GM12878 (cell line): ENCODE measurements around the gene PLAC9. TPM values are rescaled to one million over a fixed set of nuclear protein-coding genes. Genes with fewer than 3 reads are reported as not detected.

Source experiments
- ATAC-seq: fragments of 200-7000 bp; cut with Tn5 transposase; 3 replicates; pipeline ENCODE4 v1.9.1; 2020; ENCODE audit warnings: mild to moderate bottlenecking, moderate library complexity
- BruUV-seq: library from RNA; stranded (reverse); fragments of 400-500 nt; replicated peaks from 2 replicates; lab custom pipeline; 2021; lab: Mats Ljungman, UMichigan
- CTCF ChIA-PET: fragments of 300-600 bp; sonication (Branson Sonifier 250); formaldehyde crosslinking; extraction: SDS; loops from one replicate; lab custom pipeline; 2021; ENCODE audit warnings: inconsistent platforms; lab: Yijun Ruan, JAX
- POLR2A ChIA-PET: fragments of 350-600 bp; formaldehyde crosslinking; extraction: SDS; loops from one replicate; lab custom pipeline; 2021; ENCODE audit warnings: inconsistent platforms; lab: Charles Lee
- RAD21 ChIA-PET: fragments of 300-600 bp; sonication (Branson Sonifier 250); formaldehyde crosslinking; loops from one replicate; lab custom pipeline; 2023; ENCODE audit warnings: antibody characterized with exemption; ENCODE audit not compliant: unreplicated experiment; lab: Charles Lee
- SMC1A ChIA-PET: fragments of 300-600 bp; sonication (Branson Sonifier 250); formaldehyde crosslinking; loops from one replicate; lab custom pipeline; 2023; ENCODE audit not compliant: unreplicated experiment, uncharacterized antibody; lab: Charles Lee
- DNase-seq: peaks from one replicate; pipeline ENCODE4 v3.0.0-alpha.2; 2011; ENCODE audit warnings: low read depth, low spot score
- FAIRE-seq: peaks from 3 replicates; lab custom pipeline; 2011; peaks lifted over from hg19 to GRCh38; lab: Jason Lieb, UNC
- H2AFZ ChIP-seq: 2 replicates; pipeline ENCODE4 v1.6.0; 2011; ENCODE audit warnings: low read depth, low read length, control low read depth; ENCODE audit not compliant: control insufficient read depth
- H3K27ac ChIP-seq: 2 replicates; pipeline ENCODE4 v1.5.1; 2011; ENCODE audit warnings: control low read depth; ENCODE audit not compliant: control insufficient read depth, insufficient read depth
- H3K27me3 ChIP-seq, 2 experiments: replicated peaks in 1 of 2; 2 replicates each; pipeline versions ENCODE4 v1.6.0 to v1.6.1; 2011; ENCODE audit warnings: low read length in 1 of 2; ENCODE audit not compliant: control insufficient read depth in 2 of 2, insufficient read depth in 2 of 2
- H3K36me3 ChIP-seq, 2 experiments: 2 replicates each; pipeline ENCODE4 v1.5.1; 2011; ENCODE audit warnings: low read length in 1 of 2; ENCODE audit not compliant: control insufficient read depth in 2 of 2, insufficient read depth in 2 of 2
- H3K4me1 ChIP-seq: 2 replicates; pipeline ENCODE4 v1.6.1; 2011; ENCODE audit warnings: mild to moderate bottlenecking, low read length, moderate library complexity, mixed read lengths; ENCODE audit not compliant: control insufficient read depth, insufficient read depth
- H3K4me2 ChIP-seq: 2 replicates; pipeline ENCODE4 v1.6.0; 2011; ENCODE audit warnings: control low read depth; ENCODE audit not compliant: control insufficient read depth, insufficient read depth
- H3K4me3 ChIP-seq: fragments of 200-600 bp; sonication (generic); 2 replicates; pipeline ENCODE4 v1.5.1; 2016
- H3K79me2 ChIP-seq: 2 replicates; pipeline ENCODE4 v1.6.0; 2011; ENCODE audit warnings: low read length; ENCODE audit not compliant: control insufficient read depth, insufficient read depth
- H3K9ac ChIP-seq: 2 replicates; pipeline ENCODE4 v1.8.0; 2011; ENCODE audit warnings: low read length, control low read depth, mixed read lengths; ENCODE audit not compliant: control insufficient read depth, insufficient read depth
- H3K9me3 ChIP-seq: replicated peaks from 3 replicates; pipeline ENCODE4 v1.5.1; 2011; ENCODE audit warnings: mild to moderate bottlenecking, low read length; ENCODE audit not compliant: control insufficient read depth, insufficient read depth
- H4K20me1 ChIP-seq: 2 replicates; pipeline ENCODE4 v1.6.0; 2011; ENCODE audit not compliant: control insufficient read depth, insufficient read depth
- IRF3 ChIP-seq: fragments of 450-650 bp; IDR thresholded peaks from 2 replicates; pipeline ENCODE4 v1.6.1; 2014; ENCODE audit warnings: mild to moderate bottlenecking
- MEF2B ChIP-seq: fragments of 450-650 bp; IDR thresholded peaks from 2 replicates; pipeline ENCODE4 v1.6.1; 2018; ENCODE audit warnings: mild to moderate bottlenecking, moderate library complexity; ENCODE audit not compliant: partially characterized antibody, poor library complexity, severe bottlenecking
- NR2C2 ChIP-seq: IDR thresholded peaks from 2 replicates; pipeline ENCODE4 v1.6.1; 2011; ENCODE audit warnings: borderline replicate concordance, low read depth; ENCODE audit not compliant: control insufficient read depth, insufficient read length
- POLR2AphosphoS2 ChIP-seq: IDR thresholded peaks from 2 replicates; pipeline ENCODE4 v1.6.1; 2011; ENCODE audit warnings: low read depth, mild to moderate bottlenecking, low read length, improper control_type of control experiment, moderate library complexity
- ZZZ3 ChIP-seq: IDR thresholded peaks from 2 replicates; pipeline ENCODE4 v1.6.1; 2011; ENCODE audit warnings: low read depth; ENCODE audit not compliant: control insufficient read depth, insufficient read length
- WGBS: methylation state at CpG from one replicate; pipeline ENCODE4 v1.1.6; 2016; ENCODE audit warnings: low lambda C conversion rate; ENCODE audit not compliant: insufficient replicate concordance, insufficient coverage; ENCODE audit errors: missing lambda C conversion rate; 5-methylcytosine and 5-hydroxymethylcytosine counted together
- in situ Hi-C: fragments of 300-500 bp; cut with MboI; formaldehyde crosslinking; loops from 9 replicates; pipeline ENCODE4 v1.14.3; 2018; ENCODE audit warnings: mixed read lengths
- intact Hi-C: fragments of 100-400 bp; cut with micrococcal nuclease; formaldehyde crosslinking; loops from one replicate; pipeline ENCODE4 v1.14.2; 2022; ENCODE audit not compliant: unreplicated experiment
- polyA plus RNA-seq, 11 experiments: library from polyadenylated mRNA; depleted of rRNA in 4 of 11; unstranded in 6 of 11; stranded (reverse) in 5 of 11; fragments of >200 nt; fragmentation: Nextera tagmentation in 4 of 11; fragmentation: Illumina TruSeq in 1 of 11; extraction: Ambion mirVana in 4 of 11; extraction: Trizol in 1 of 11; gene quantifications; 1 replicate in 1 of 11; 2 replicates in 10 of 11; pipeline versions ENCODE4 v1.2.1 to v1.2.3, GENCODE V29; 2011 to 2016; ENCODE audit warnings: inconsistent platforms in 2 of 11, missing spikeins in 2 of 11, low read depth in 1 of 11
- total RNA-seq, 4 experiments: library from RNA; depleted of rRNA in 3 of 4; stranded (reverse); fragments of >200 nt in 3 of 4; fragmentation: Illumina TruSeq in 1 of 4; extraction: Trizol in 1 of 4; gene quantifications; 2 replicates each; pipeline versions ENCODE4 v1.2.1 to v1.2.3, GENCODE V29; 2013 to 2021

The PLAC9 gene
- total and polyA plus RNA-seq, 10 of the 15 experiments (the other 5 are each of a cell fraction or from before 2014, with no cell fraction given), result not detected

- H3K36me3 ChIP-seq, result no peaks in the 10 kb centered on the region
- POLR2A ChIA-PET, result interaction anchor here (0.8 kb wide), 1 partner anchor 77 kb away, joined by 5 read pairs; no protein-coding TSS in a partner anchor
- peak overlapping the region; percentile 66; the same call in 1 of the 2 replicates for H3K4me2 ChIP-seq
- no peak overlapping the region for H3K4me3 ChIP-seq
- H3K4me1 ChIP-seq, result peaks cover 7% of the 10 kb centered on the region
- H3K9ac ChIP-seq, result no peak overlapping the region
- BruUV-seq, result no TSS peak
- CTCF ChIA-PET, result interaction anchor here (0.9 to 7.0 kb wide), 23 partner anchors 9 to 319 kb away, joined by 3 to 97 read pairs (median 6); no protein-coding TSS in a partner anchor
- in situ Hi-C loops (no loop called here), intact Hi-C loops (no loop called here)
- H3K27ac ChIP-seq, result no peak overlapping the region
- no peaks in the 10 kb centered on the region for H3K9me3 ChIP-seq
- TF ChIP-seq NR2C2 (no peak), ZZZ3 (no peak), POLR2AphosphoS2 (peak; percentile 46; the same call in 1 of the 2 replicates), MEF2B (peak; percentile 28), IRF3 (no peak)
- RAD21 ChIA-PET, result interaction anchor here (0.9 to 3.1 kb wide), 14 partner anchors 11 to 362 kb away, joined by 3 to 82 read pairs (median 4); no protein-coding TSS in a partner anchor
- H3K27me3 ChIP-seq, result no peaks in the 10 kb centered on the region; a peak in 1 of 4 replicates
- SMC1A ChIA-PET, result interaction anchor here (0.8 to 3.1 kb wide), 11 partner anchors 9 to 109 kb away, joined by 3 to 77 read pairs (median 5); no protein-coding TSS in a partner anchor
- WGBS, result 8% methylated on average over 16 of the region's 28 CpGs
- no peak overlapping the region for H2AFZ ChIP-seq
- no peak for FAIRE-seq
- no peaks in the 10 kb centered on the region for H3K79me2 ChIP-seq
- H4K20me1 ChIP-seq, result no peaks in the 10 kb centered on the region
- no peak for DNase-seq
- peak; percentile 75 for ATAC-seq
These were observed 11.7 kb downstream of the PLAC9 start for GRCh38 chr10:80144067-80144695.
